Measurements from ENCODE around the gene USP35. TPM values are rescaled to one million over a fixed set of nuclear protein-coding genes. Genes with fewer than 3 reads are reported as not detected.
"Not testable (repeated sequence)": the region's sequence is repeated elsewhere in the genome, so short reads cannot be mapped to it uniquely, and the experiment has no call there.

USP35 gene
- total and polyA plus RNA-seq, 5 experiments from 2014 or later, result 0.76 to 12.4 (median 1.5) TPM

GRCh38 chr11:78158987-78159652, 29.6 kb upstream of the USP35 start:
- Mint-ChIP-seq H3K4me3 (no peak overlapping the region), H3K27ac (peak overlapping the region in 3 of 10 donors; percentile 11 to 79 (median 29)), H3K27me3 (no peaks in the 10 kb centered on the region), H3K4me1 (no peaks in the 10 kb centered on the region), H3K9me3 (no peaks in the 10 kb centered on the region), H3K36me3 (no peaks in the 10 kb centered on the region)
- ATAC-seq, result no peak
- no peak for DNase-seq
- POLR2A ChIA-PET, result no interaction called here

GRCh38 chr11:78160557-78160956, 28.2 kb upstream of the USP35 start:
- no peaks in the 10 kb centered on the region for H3K27me3 Mint-ChIP-seq
- POLR2A ChIA-PET, result interaction anchor here (0.7 kb wide), 1 partner anchor 293 kb away, joined by 3 read pairs; no protein-coding TSS in a partner anchor
- no peaks in the 10 kb centered on the region for H3K9me3 Mint-ChIP-seq
- H3K36me3 Mint-ChIP-seq, result no peaks in the 10 kb centered on the region
- no peak overlapping the region for H3K4me3 Mint-ChIP-seq
- ATAC-seq, result no peak
- H3K4me1 Mint-ChIP-seq, result no peaks in the 10 kb centered on the region
- peak overlapping the region in 2 of 10 donors; percentile 22 to 57 for H3K27ac Mint-ChIP-seq
- no peak for DNase-seq

- Mint-ChIP-seq H3K4me3 (no peak overlapping the region), H3K9me3 (no peaks in the 10 kb centered on the region), H3K27ac (peak overlapping the region in 4 of 10 donors; percentile 9 to 57 (median 39)), H3K4me1 (no peaks in the 10 kb centered on the region), H3K36me3 (no peaks in the 10 kb centered on the region), H3K27me3 (no peaks in the 10 kb centered on the region)
- ATAC-seq (no peak), DNase-seq (no peak)
- POLR2A ChIA-PET, result interaction anchor here (0.7 kb wide), 1 partner anchor 294 kb away, joined by 3 read pairs; no protein-coding TSS in a partner anchor
These were observed 27.4 kb upstream of the USP35 start for GRCh38 chr11:78161346-78161745.

DNA sequence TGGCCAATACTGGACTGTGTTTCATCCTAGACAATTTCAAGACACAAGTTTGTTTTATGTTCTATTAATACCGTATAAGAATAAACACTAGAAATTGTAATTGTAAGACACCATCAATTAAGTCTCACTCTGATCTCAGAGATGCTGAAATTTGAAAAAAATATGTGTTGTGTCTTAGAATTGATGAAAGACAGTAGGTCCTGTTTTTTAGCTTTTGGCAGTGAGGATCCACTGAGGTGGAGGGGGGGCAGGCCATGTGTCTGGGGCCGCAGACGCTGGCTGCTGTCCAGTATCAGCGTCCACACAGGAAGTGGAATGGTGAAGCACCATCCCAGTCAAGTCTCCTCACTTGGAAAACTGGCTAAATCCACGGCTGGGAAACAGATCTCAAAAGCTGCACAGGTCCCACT, 26.8 kb upstream of the USP35 start:
- Mint-ChIP-seq H3K27ac (peak overlapping the region in 1 of 10 donors; percentile 9), H3K27me3 (no peaks in the 10 kb centered on the region), H3K36me3 (no peaks in the 10 kb centered on the region), H3K4me3 (no peak overlapping the region), H3K9me3 (no peaks in the 10 kb centered on the region), H3K4me1 (no peaks in the 10 kb centered on the region)
- no peak for ATAC-seq
- POLR2A ChIA-PET, result interaction anchor here (0.7 kb wide), 1 partner anchor 12 kb away, joined by 4 read pairs; no protein-coding TSS in a partner anchor
- DNase-seq, result no peak

- DNase-seq (no peak), ATAC-seq (no peak)
- Mint-ChIP-seq H3K27ac (peak overlapping the region in 1 of 10 donors; percentile 15), H3K9me3 (no peaks in the 10 kb centered on the region), H3K4me1 (peaks cover 0 to 2% (median under 1%) of the 10 kb centered on the region in 4 donors), H3K36me3 (no peaks in the 10 kb centered on the region), H3K4me3 (no peak overlapping the region), H3K27me3 (no peaks in the 10 kb centered on the region)
- POLR2A ChIA-PET, result no interaction called here
These were observed 24.9 kb upstream of the USP35 start for GRCh38 chr11:78163828-78164227.

DNA sequence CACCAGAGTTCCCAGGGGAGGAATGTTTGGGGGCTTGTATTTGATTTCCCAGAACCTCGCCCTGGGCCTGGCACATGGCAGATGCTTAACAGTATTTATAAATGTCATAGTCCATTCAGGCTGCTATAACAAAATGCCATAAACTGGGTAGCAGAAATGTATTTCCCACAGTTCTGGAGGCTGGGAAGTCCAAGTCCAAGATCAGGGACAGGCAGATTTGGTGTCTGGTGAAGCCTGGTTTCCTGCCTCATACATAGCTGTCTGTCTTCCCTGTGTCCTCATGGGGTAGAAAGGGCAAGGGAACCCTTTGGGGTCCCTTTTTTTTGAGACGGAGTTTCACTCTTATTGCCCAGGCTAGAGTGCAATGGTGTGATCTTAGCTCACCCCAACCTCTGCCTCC, 24.2 kb upstream of the USP35 start:
- H3K9me3 Mint-ChIP-seq, result no peaks in the 10 kb centered on the region
- POLR2A ChIA-PET, result no interaction called here
- peaks cover 0 to 2% (median under 1%) of the 10 kb centered on the region in 4 donors for H3K4me1 Mint-ChIP-seq
- no peaks in the 10 kb centered on the region for H3K36me3 Mint-ChIP-seq
- ATAC-seq (no peak), DNase-seq (no peak)
- no peaks in the 10 kb centered on the region for H3K27me3 Mint-ChIP-seq
- H3K4me3 Mint-ChIP-seq, result no peak overlapping the region
- H3K27ac Mint-ChIP-seq, result no peak overlapping the region

- H3K27me3 Mint-ChIP-seq, result no peaks in the 10 kb centered on the region
- H3K4me1 Mint-ChIP-seq, result peaks cover 0 to 5% (median 2%) of the 10 kb centered on the region in 4 donors
- no peak overlapping the region for H3K27ac Mint-ChIP-seq
- POLR2A ChIA-PET, result no interaction called here
- H3K9me3 Mint-ChIP-seq, result no peaks in the 10 kb centered on the region
- H3K4me3 Mint-ChIP-seq, result no peak overlapping the region
- ATAC-seq (no peak), DNase-seq (no peak)
- H3K36me3 Mint-ChIP-seq, result no peaks in the 10 kb centered on the region
These were observed 21.8 kb upstream of the USP35 start for GRCh38 chr11:78166855-78167469.

DNA sequence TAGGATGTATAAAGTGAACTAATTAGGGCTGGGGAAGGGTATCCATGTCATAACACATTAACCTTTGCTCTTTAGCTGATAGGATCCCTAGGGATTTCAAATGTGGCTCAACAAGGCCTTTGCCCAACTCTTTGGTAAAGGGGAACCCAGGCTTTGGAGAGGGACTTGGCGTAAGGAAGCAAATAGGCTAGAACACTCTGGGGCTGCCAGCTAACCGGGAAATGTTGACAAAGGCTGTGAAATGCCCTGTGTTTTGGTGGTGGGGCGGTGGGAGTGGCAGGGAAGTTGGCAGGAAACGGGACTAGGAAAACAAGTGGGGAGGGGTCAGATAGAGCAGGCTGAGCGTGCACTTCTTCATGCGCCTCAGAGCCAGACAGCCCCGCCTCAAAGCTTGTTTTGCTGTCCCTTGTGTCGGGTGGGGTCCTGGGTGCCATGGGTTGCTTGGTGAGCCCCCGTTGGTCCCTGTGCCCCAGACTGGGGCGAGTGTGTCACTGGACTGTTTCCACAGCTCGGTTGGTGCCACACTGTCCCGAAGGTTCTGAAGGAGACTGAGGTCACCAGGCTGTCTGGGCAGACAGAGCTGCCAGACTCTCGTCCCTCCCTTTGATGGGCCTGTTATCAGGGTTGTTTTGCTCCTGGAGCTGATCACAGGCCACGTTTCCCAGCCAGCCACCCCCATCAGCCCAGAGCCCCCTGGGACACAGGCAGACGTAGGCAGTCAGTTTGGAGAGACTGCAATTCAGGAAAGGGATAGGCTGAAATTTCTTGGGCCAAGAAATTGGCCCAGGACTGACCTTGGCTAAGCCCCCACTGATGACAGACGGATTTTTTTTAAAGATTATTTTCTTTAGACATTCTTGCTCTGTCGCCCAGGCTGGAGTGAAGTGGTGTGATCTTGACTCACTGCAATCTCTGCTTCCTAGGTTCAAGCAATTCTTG, 19.9 kb upstream of the USP35 start:
- POLR2A ChIA-PET, result no interaction called here
- no peak for DNase-seq
- peaks cover 0 to 10% (median 8%) of the 10 kb centered on the region in 3 donors for H3K36me3 Mint-ChIP-seq
- H3K27ac Mint-ChIP-seq, result peak overlapping the region in 1 of 10 donors; percentile 11
- H3K27me3 Mint-ChIP-seq, result no peaks in the 10 kb centered on the region
- H3K9me3 Mint-ChIP-seq, result no peaks in the 10 kb centered on the region
- H3K4me3 Mint-ChIP-seq, result no peak overlapping the region
- peaks cover 0 to 5% (median 2%) of the 10 kb centered on the region in 4 donors for H3K4me1 Mint-ChIP-seq
- ATAC-seq, result no peak

GRCh38 chr11:78170413-78170812, 18.3 kb upstream of the USP35 start:
- H3K9me3 Mint-ChIP-seq, result no peaks in the 10 kb centered on the region
- POLR2A ChIA-PET, result interaction anchor here (0.6 kb wide), 1 partner anchor 232 kb away, joined by 3 read pairs; no protein-coding TSS in a partner anchor
- peak overlapping the region in 3 of 10 donors; percentile 11 to 75 (median 49) for H3K27ac Mint-ChIP-seq
- no peaks in the 10 kb centered on the region for H3K27me3 Mint-ChIP-seq
- no peak for ATAC-seq
- no peak overlapping the region for H3K4me3 Mint-ChIP-seq
- H3K4me1 Mint-ChIP-seq, result peaks cover 0 to 5% (median 2%) of the 10 kb centered on the region in 4 donors
- H3K36me3 Mint-ChIP-seq, result peaks cover 0 to 15% (median 12%) of the 10 kb centered on the region in 3 donors
- no peak for DNase-seq

DNA sequence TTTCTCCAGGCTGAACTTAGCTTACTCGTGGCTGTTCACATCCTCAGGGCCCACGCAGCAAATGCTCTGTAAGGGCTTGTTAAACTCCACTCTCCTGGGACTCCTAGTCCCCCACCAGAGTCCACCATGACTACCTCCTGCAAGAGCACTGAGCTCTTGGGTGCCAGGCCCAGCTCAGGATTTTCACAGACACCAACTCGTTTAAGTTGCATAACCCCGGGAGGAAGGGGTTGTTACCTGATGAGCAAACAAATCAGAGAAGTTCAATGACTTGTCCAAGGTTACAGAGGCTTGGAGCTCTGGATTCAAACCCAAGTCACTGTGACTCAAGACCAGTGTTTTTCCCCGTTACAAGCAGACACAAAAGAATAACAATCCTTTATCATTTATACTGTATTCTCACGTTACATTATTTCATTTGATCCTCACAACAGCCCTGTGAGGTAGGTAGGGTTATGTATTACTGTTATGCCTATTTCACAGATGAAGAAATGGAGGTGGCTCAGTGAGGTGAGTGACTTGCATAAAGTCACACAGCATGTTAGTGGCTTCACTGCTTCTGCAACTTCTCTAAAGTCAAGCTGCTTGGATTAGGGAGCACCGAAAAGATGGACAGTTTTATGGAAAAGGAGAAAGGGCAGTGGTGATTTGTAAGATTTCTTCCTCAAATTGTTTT, 17.7 kb upstream of the USP35 start:
- no peaks in the 10 kb centered on the region for H3K27me3 Mint-ChIP-seq
- peaks cover 0 to 15% (median 12%) of the 10 kb centered on the region in 3 donors for H3K36me3 Mint-ChIP-seq
- H3K4me3 Mint-ChIP-seq, result no peak overlapping the region
- no peak for DNase-seq
- peak overlapping the region in 2 of 10 donors; percentile 49 to 75 for H3K27ac Mint-ChIP-seq
- no peak for ATAC-seq
- POLR2A ChIA-PET, result interaction anchor here (0.6 kb wide), 1 partner anchor 231 kb away, joined by 3 read pairs; no protein-coding TSS in a partner anchor
- peaks cover 0 to 5% (median 2%) of the 10 kb centered on the region in 4 donors for H3K4me1 Mint-ChIP-seq
- no peaks in the 10 kb centered on the region for H3K9me3 Mint-ChIP-seq

GRCh38 chr11:78171951-78172350, 16.8 kb upstream of the USP35 start:
- Mint-ChIP-seq H3K27ac (no peak overlapping the region), H3K27me3 (no peaks in the 10 kb centered on the region), H3K4me3 (no peak overlapping the region), H3K9me3 (no peaks in the 10 kb centered on the region), H3K36me3 (peaks cover 0 to 17% (median 15%) of the 10 kb centered on the region in 3 donors), H3K4me1 (peaks cover 0 to 7% (median 2%) of the 10 kb centered on the region in 4 donors)
- no peak for ATAC-seq
- no peak for DNase-seq
- POLR2A ChIA-PET, result no interaction called here

DNA sequence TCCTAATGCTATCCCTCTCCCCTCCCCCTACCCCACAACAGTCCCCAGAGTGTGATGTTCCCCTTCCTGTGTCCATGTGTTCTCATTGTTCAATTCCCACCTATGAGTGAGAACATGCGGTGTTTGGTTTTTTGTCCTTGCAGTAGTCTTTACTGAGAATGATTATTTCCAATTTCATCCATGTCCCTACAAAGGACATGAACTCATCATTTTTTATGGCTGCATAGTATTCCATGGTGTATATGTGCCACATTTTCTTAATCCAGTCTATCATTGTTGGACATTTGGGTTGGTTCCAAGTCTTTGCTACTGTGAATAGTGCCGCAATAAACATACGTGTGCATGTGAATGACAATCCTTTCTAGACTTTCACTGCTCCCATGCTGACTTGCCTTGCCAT, 12.9 kb upstream of the USP35 start:
- ATAC-seq, H3K4me3 Mint-ChIP-seq, POLR2A ChIA-PET, H3K9me3 Mint-ChIP-seq, H3K27me3 Mint-ChIP-seq, H3K4me1 Mint-ChIP-seq, H3K27ac Mint-ChIP-seq, DNase-seq: not testable (repeated sequence)
- H3K36me3 Mint-ChIP-seq, result peaks cover 0 to 17% (median 16%) of the 10 kb centered on the region in 3 donors
